HL-60 (cell line): ENCODE results near the gene SELENOP.

Source experiments
- DNase-seq, 2 experiments: peaks; one replicate each; pipeline ENCODE4 v3.0.0-alpha.2; 2010 to 2020; ENCODE audit warnings: low read depth in 1 of 2, low spot score in 1 of 2
- H3K27ac ChIP-seq: fragments of 250-450 bp; sonication (Bioruptor Pico); replicated peaks from 2 replicates; pipeline ENCODE4 v1.5.1; 2020; ENCODE audit warnings: mild to moderate bottlenecking, moderate library complexity
- H3K27me3 ChIP-seq: fragments of 250-450 bp; sonication (Bioruptor Pico); 2 replicates; pipeline ENCODE4 v1.5.1; 2021; ENCODE audit warnings: mild to moderate bottlenecking, moderate library complexity; ENCODE audit not compliant: insufficient read depth, poor library complexity, severe bottlenecking
- H3K4me3 ChIP-seq: replicated peaks from 2 replicates; pipeline ENCODE4 v1.5.1; 2011; ENCODE audit warnings: mild to moderate bottlenecking, control low read depth, low read length; ENCODE audit not compliant: insufficient read depth
- CTCF ChIP-seq: IDR thresholded peaks from one replicate; pipeline ENCODE4 v1.5.1; 2011; ENCODE audit warnings: low read length, control low read depth, inconsistent platforms; ENCODE audit not compliant: insufficient read depth
- GABPA ChIP-seq: IDR thresholded peaks from 2 replicates; pipeline ENCODE4 v1.6.1; 2012; ENCODE audit warnings: low read depth
- POLR2AphosphoS5 ChIP-seq: IDR thresholded peaks from 2 replicates; pipeline ENCODE4 v1.6.1; 2012; ENCODE audit warnings: low read depth
- REST ChIP-seq: IDR thresholded peaks from 2 replicates; pipeline ENCODE4 v1.6.1; 2012; ENCODE audit warnings: low read depth; ENCODE audit not compliant: insufficient replicate concordance
- SPI1 ChIP-seq: IDR thresholded peaks from 2 replicates; pipeline ENCODE4 v1.6.1; 2012; ENCODE audit warnings: low read depth, mild to moderate bottlenecking, borderline replicate concordance

The SELENOP gene

GRCh38 chr5:42804717-42805339 lies 6.9 kb downstream of the SELENOP start:
- no peak for DNase-seq
- H3K27me3 ChIP-seq, result no peaks in the 10 kb centered on the region
- H3K4me3 ChIP-seq, result no peak overlapping the region
- TF ChIP-seq POLR2AphosphoS5, result no peak
- TF ChIP-seq GABPA, result no peak
- TF ChIP-seq SPI1, result no peak
- TF ChIP-seq REST, result no peak
- TF ChIP-seq CTCF, result no peak
- H3K27ac ChIP-seq, result no peak overlapping the region

GRCh38 chr5:42801516-42802166 lies 10.1 kb downstream of the SELENOP start:
- no peak for DNase-seq
- TF ChIP-seq POLR2AphosphoS5, result no peak
- TF ChIP-seq SPI1, result no peak
- no peak for TF ChIP-seq REST
- no peak for TF ChIP-seq GABPA
- TF ChIP-seq CTCF, result no peak
- Histone ChIP-seq H3K4me3 (no peak overlapping the region), H3K27ac (no peak overlapping the region), H3K27me3 (no peaks in the 10 kb centered on the region)

GRCh38 chr5:42800748-42801330 lies 10.9 kb downstream of the SELENOP start:
- no peak overlapping the region for H3K27ac ChIP-seq
- no peaks in the 10 kb centered on the region for H3K27me3 ChIP-seq
- H3K4me3 ChIP-seq, result no peak overlapping the region
- no peak for DNase-seq
- TF ChIP-seq SPI1, result no peak
- TF ChIP-seq CTCF, result no peak
- no peak for TF ChIP-seq GABPA
- TF ChIP-seq POLR2AphosphoS5, result no peak
- TF ChIP-seq REST, result no peak
